HUES6 (cell line): ENCODE measurements around the gene SMIM30.

Source experiments
- H3K27ac ChIP-seq: 2 replicates; pipeline ENCODE4 v1.7.0; 2013; ENCODE audit warnings: low read depth, mild to moderate bottlenecking, low read length, inconsistent platforms
- H3K27me3 ChIP-seq: 2 replicates; pipeline ENCODE4 v1.6.1; 2013; ENCODE audit warnings: low read length; ENCODE audit not compliant: control insufficient read depth, insufficient read depth
- H3K36me3 ChIP-seq: 2 replicates; pipeline ENCODE4 v1.6.1; 2013; ENCODE audit warnings: low read length; ENCODE audit not compliant: control insufficient read depth, insufficient read depth
- H3K4me1 ChIP-seq: 2 replicates; pipeline ENCODE4 v1.6.1; 2013; ENCODE audit warnings: low read length; ENCODE audit not compliant: control insufficient read depth, insufficient read depth
- H3K4me3 ChIP-seq: 2 replicates; pipeline ENCODE4 v1.5.1; 2013; ENCODE audit warnings: low read depth, low read length
- H3K9ac ChIP-seq: one replicate; pipeline ENCODE4 v1.6.1; 2013; ENCODE audit warnings: mild to moderate bottlenecking, low read length
- H3K9me3 ChIP-seq: 2 replicates; pipeline ENCODE4 v1.6.1; 2013; ENCODE audit warnings: low read depth, low read length; ENCODE audit not compliant: control insufficient read depth, insufficient read depth

SMIM30 gene

DNA sequence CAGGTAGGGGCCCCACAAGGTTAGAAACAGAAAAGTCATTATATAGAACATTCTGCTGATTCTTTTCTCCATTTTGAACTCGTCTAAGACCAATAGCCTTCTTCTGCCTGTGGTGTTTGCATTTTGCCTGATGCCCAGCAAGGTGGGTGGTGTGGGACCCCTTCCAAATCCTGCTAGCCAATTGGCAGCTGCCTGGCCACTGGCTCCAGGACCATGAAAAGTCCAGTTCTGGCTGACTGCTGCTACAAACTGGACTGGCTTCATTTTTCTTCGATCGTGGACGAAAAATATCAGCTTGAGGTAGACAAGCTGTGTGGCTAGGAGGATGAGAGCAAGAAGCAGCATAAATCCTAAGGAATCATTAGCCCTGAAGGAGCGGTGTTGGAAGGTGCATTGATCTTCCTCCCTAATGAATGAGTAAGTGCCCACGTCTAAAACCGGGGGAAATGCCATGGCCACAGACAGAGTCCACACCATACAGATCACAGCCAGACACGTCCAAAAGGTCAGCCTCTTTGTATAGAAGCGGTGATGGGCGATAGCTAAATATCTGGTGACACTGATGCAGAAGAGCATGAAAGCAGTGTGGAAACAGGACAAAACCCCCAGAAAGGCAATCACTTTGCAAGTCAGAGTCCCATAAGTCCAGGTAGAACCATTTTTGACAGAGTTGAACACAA lies 34.4 kb downstream of the SMIM30 start:
- no peaks in the 10 kb centered on the region for H3K36me3 ChIP-seq
- H3K4me1 ChIP-seq, result peaks cover 14% of the 10 kb centered on the region
- H3K27ac ChIP-seq, result no peak overlapping the region
- H3K9ac ChIP-seq, result no peak overlapping the region
- peaks cover 82% of the 10 kb centered on the region for H3K27me3 ChIP-seq
- H3K9me3 ChIP-seq, result no peaks in the 10 kb centered on the region
- H3K4me3 ChIP-seq, result no peak overlapping the region

DNA sequence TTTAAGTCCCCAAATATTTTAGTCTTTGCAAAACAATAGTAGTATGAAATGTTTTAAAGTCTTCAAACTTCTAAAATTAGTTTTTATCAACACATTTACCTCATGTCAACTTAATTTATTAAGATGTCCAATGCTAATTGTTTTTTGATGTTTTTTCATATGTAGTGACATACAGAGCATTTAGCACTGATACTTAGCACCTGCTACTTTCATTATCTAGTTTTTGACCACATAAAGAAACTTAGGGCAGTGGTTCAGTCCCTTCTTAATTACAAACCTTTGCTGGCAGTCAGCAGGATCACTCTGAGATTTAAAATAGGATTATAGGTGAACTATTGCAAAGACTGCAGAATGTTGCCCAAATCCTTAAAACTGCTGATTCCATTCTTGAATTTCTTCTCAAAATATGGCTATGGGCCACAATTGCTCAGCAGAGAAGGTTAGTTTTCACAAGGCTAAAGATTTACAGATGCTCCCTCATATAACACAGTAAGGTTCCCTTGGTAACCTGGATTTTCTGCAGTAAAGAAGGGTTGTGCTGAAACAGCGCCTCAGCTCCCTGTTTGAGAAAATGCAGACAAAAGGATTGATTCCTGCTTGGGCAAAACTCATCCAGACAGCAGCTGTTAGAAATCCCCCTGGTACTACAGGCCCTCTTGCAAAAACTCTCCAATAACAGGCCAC lies 35.1 kb downstream of the SMIM30 start:
- no peak overlapping the region for H3K27ac ChIP-seq
- no peak overlapping the region for H3K4me3 ChIP-seq
- no peak overlapping the region for H3K9ac ChIP-seq
- no peaks in the 10 kb centered on the region for H3K9me3 ChIP-seq
- H3K27me3 ChIP-seq, result peaks cover 89% of the 10 kb centered on the region
- peaks cover 14% of the 10 kb centered on the region for H3K4me1 ChIP-seq
- H3K36me3 ChIP-seq, result no peaks in the 10 kb centered on the region

DNA sequence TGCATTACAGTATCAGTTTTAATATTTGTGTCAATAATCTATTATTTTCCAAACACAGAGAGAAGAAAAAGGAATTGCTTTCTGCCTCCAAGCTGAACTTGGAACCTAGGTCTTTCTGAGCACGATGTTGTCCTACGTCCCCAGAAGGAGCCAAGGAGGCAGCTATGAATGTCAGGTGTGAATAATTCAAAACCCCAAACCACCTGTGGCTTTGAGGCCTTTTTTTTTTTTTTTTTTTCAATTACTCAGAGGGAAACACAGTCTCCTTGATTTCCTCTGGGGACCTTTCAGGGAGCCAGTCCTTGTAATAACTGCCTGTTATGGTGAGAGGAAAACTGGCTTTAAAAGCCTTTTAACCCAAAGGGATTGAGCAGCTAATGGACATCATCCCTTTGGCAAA lies 40.0 kb downstream of the SMIM30 start:
- no peak overlapping the region for H3K27ac ChIP-seq
- H3K4me3 ChIP-seq, result no peak overlapping the region
- H3K36me3 ChIP-seq, result no peaks in the 10 kb centered on the region
- no peak overlapping the region for H3K9ac ChIP-seq
- H3K9me3 ChIP-seq, result no peaks in the 10 kb centered on the region
- peaks cover 98% of the 10 kb centered on the region for H3K27me3 ChIP-seq
- peaks cover 11% of the 10 kb centered on the region; the same call in 1 of the 2 replicates for H3K4me1 ChIP-seq

DNA sequence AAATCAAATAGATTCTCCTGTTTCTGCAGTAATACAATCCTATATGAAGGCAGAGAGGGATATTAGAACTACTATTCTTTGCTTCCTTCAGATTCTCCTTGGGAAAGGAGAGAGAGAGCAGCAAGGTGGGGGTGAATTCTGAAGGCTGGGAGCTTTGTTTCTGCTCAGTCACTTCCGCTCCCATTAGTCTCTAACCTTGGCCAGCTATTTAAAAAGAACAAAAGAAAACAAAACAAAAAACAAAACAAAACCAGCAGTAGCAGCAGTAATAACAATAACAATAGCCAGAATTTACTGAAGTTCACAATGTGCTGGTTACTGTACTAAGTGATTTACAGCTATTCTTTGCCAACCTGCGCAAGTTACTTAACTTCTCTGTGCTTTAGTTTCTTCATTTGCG lies 41.7 kb downstream of the SMIM30 start:
- Histone ChIP-seq H3K9me3 (no peaks in the 10 kb centered on the region), H3K36me3 (no peaks in the 10 kb centered on the region), H3K27me3 (peaks cover 95% of the 10 kb centered on the region), H3K4me3 (no peak overlapping the region), H3K4me1 (peaks cover 11% of the 10 kb centered on the region; the same call in 1 of the 2 replicates), H3K27ac (no peak overlapping the region), H3K9ac (no peak overlapping the region)

DNA sequence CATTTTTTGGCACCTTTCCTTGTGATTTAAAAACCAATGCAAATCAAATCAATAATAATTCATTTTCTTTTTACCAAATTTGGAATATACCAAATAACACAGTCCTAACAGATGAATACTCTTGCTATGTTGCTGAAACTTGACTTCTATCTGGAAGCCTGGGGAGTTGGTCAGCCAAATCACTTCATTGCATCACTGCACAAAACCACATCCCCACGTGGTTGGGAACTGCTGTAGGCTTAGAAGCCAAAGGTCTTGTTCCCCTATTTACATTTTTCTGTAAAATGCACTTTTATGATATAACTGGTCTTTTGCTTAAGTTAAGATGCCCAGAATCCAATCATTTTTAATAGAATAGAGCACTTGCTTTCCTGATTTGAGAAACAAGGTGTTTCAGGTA lies 46.9 kb downstream of the SMIM30 start:
- no peak overlapping the region for H3K4me3 ChIP-seq
- H3K4me1 ChIP-seq, result peaks cover 4% of the 10 kb centered on the region; the same call in 1 of the 2 replicates
- H3K27me3 ChIP-seq, result peaks cover 60% of the 10 kb centered on the region
- H3K9me3 ChIP-seq, result no peaks in the 10 kb centered on the region
- no peaks in the 10 kb centered on the region for H3K36me3 ChIP-seq
- no peak overlapping the region for H3K27ac ChIP-seq
- H3K9ac ChIP-seq, result no peak overlapping the region
